GM12801 (cell line): ENCODE results near the gene SCN10A.

Source experiments
- CTCF ChIP-seq: IDR thresholded peaks from one replicate; pipeline ENCODE4 v1.5.1; 2011; ENCODE audit warnings: control low read depth; ENCODE audit not compliant: insufficient read length; ENCODE audit errors: extremely low read depth

Gene SCN10A

GRCh38 chr3:38648024-38648658 lies 167.9 kb downstream of the SCN10A start:
- no peak for TF ChIP-seq CTCF

DNA sequence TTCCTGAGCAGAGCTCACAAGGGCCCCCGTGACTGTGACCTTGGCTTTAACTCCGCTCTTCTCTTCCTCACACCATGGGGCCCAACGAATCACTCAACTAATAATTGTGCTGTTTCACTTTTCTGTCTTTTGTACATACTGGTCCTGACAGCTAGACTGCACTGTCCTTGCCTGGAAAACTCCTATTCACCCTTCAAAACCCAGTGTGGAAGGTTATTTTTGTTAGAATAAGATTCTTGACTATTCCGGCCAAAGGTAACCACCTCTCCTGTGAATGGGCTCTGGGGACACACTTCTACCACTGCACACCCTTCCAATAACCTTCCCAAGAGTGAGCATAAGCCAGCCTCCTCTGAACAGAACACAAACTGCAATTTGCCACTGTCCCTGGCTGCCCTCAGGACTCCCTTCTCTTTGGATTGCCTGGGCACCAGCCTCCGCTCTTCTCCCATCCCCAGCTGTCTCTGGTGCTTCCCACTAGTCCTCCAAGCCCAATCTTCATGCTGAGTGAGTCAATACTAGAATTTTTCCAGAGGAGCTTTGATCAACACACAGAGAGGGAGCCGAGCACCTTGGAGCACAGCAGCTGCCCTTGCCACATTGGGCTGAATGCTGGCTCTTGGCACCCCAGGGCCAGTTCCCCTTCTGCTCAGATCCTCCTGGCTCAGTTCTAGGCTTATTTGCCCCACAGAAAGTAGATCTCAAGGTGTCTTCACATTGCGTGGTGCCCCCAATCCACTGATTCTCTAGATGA lies 168.6 kb downstream of the SCN10A start:
- no peak for TF ChIP-seq CTCF
